HG03432 (cell line): ENCODE measurements around the gene RCBTB2.

Source experiments
- ATAC-seq: cut with Tn5 transposase; IDR thresholded peaks from one replicate; pipeline ENCODE4 v1.9.1; 2021; ENCODE audit warnings: mild to moderate bottlenecking, moderate library complexity; ENCODE audit not compliant: unreplicated experiment

The RCBTB2 gene

GRCh38 chr13:48496271-48497161, 36.4 kb downstream of the RCBTB2 start:
- ATAC-seq, result no peak

GRCh38 chr13:48494874-48495273, 38.0 kb downstream of the RCBTB2 start:
- ATAC-seq, result no peak

GRCh38 chr13:48493851-48494250, 39.0 kb downstream of the RCBTB2 start:
- no peak for ATAC-seq

- ATAC-seq, result no peak
These were observed 39.7 kb downstream of the RCBTB2 start for GRCh38 chr13:48493066-48493765.

- peak; percentile 85 for ATAC-seq
These were observed 40.3 kb downstream of the RCBTB2 start for GRCh38 chr13:48492470-48493065.

- peak; percentile 63 for ATAC-seq
These were observed 40.8 kb downstream of the RCBTB2 start for GRCh38 chr13:48492096-48492440.

GRCh38 chr13:48491423-48492095, 41.3 kb downstream of the RCBTB2 start:
- ATAC-seq, result no peak

- no peak for ATAC-seq
These were observed 42.6 kb downstream of the RCBTB2 start for GRCh38 chr13:48490241-48490640.

GRCh38 chr13:48489666-48490065, 43.2 kb downstream of the RCBTB2 start:
- ATAC-seq, result no peak

GRCh38 chr13:48488995-48489394, 43.9 kb downstream of the RCBTB2 start:
- no peak for ATAC-seq

- ATAC-seq, result no peak
These were observed 44.9 kb downstream of the RCBTB2 start for GRCh38 chr13:48487968-48488367.

GRCh38 chr13:48486836-48487235, 46.0 kb downstream of the RCBTB2 start:
- no peak for ATAC-seq

- no peak for ATAC-seq
These were observed 46.5 kb downstream of the RCBTB2 start for GRCh38 chr13:48486362-48486761.

- no peak for ATAC-seq
These were observed 47.4 kb downstream of the RCBTB2 start for GRCh38 chr13:48485432-48485831.

- ATAC-seq, result no peak
These were observed 49.3 kb downstream of the RCBTB2 start for GRCh38 chr13:48483575-48483974.

- no peak for ATAC-seq
These were observed 54.5 kb downstream of the RCBTB2 start for GRCh38 chr13:48478391-48478790.

GRCh38 chr13:48477191-48477855, 55.6 kb downstream of the RCBTB2 start:
- peak; percentile 73 for ATAC-seq

- no peak for ATAC-seq
These were observed 56.2 kb downstream of the RCBTB2 start for GRCh38 chr13:48476686-48477085.

- ATAC-seq, result no peak
These were observed 56.7 kb downstream of the RCBTB2 start for GRCh38 chr13:48476215-48476614.

- ATAC-seq, result no peak
These were observed 57.6 kb downstream of the RCBTB2 start for GRCh38 chr13:48475230-48475629.
